Mucosa of descending colon (tissue), 3 donors: ENCODE measurements around the gene PAFAH2. TPM values are rescaled to one million over a fixed set of nuclear protein-coding genes. Genes with fewer than 3 reads are reported as not detected.
"Not testable (repeated sequence)": the region's sequence is repeated elsewhere in the genome, so short reads cannot be mapped to it uniquely, and the experiment has no call there.

Source experiments
- ATAC-seq: fragments of 200-7000 bp; cut with Tn5 transposase; one replicate; pipeline ENCODE4 v1.9.1; 2020; ENCODE audit warnings: mild to moderate bottlenecking, moderate library complexity
- DNase-seq, 3 donors: peaks; one replicate each; pipeline ENCODE4 v3.0.0-alpha.2; 2020
- H3K36me3 ChIP-seq: fragments of 200-600 bp; one replicate; pipeline ENCODE4 v1.8.0; 2021; ENCODE audit warnings: low read depth, mild to moderate bottlenecking
- H3K4me1 ChIP-seq: fragments of 200-600 bp; one replicate; pipeline ENCODE4 v1.8.0; 2021; ENCODE audit warnings: low read depth, mild to moderate bottlenecking
- H3K4me3 ChIP-seq: fragments of 200-600 bp; one replicate; pipeline ENCODE4 v1.8.0; 2021; ENCODE audit warnings: mild to moderate bottlenecking
- H3K9me3 ChIP-seq: fragments of 200-600 bp; one replicate; pipeline ENCODE4 v1.8.0; 2021; ENCODE audit warnings: mild to moderate bottlenecking
- CTCF ChIP-seq: fragments of 200-600 bp; IDR thresholded peaks from one replicate; pipeline ENCODE4 v1.8.0; 2022; ENCODE audit warnings: antibody characterized with exemption, mild to moderate bottlenecking
- intact Hi-C, 2 donors: fragments of 100-400 bp; cut with DNase I in 1 of 2; cut with micrococcal nuclease in 1 of 2; formaldehyde crosslinking; loops; one replicate each; pipeline versions ENCODE4 v1.11.0 to v1.11.1; 2022; cut with DNase I, micrococcal nuclease
- total RNA-seq, 3 donors: library from RNA; stranded (reverse); fragmentation: NEBNext Ultra II Directional in 2 of 3; extraction: Animal tissue kit (Norgen Biotek cat#: 25700) in 2 of 3; gene quantifications; one replicate each; pipeline versions ENCODE4 v1.2.1 to v1.2.4, GENCODE V29; 2021 to 2023
- donor health status: DM: no; HTN: no; CAD: no; lungs with moderate emphysema.
- donor health status: DM: no; HTN: no; CAD: no.
- donor health status: DM: no; HTN: yes; CAD: no.

PAFAH2 gene
- total RNA-seq, 3 donors from 2014 or later: 25.8 to 51.8 (median 38.0) TPM

DNA sequence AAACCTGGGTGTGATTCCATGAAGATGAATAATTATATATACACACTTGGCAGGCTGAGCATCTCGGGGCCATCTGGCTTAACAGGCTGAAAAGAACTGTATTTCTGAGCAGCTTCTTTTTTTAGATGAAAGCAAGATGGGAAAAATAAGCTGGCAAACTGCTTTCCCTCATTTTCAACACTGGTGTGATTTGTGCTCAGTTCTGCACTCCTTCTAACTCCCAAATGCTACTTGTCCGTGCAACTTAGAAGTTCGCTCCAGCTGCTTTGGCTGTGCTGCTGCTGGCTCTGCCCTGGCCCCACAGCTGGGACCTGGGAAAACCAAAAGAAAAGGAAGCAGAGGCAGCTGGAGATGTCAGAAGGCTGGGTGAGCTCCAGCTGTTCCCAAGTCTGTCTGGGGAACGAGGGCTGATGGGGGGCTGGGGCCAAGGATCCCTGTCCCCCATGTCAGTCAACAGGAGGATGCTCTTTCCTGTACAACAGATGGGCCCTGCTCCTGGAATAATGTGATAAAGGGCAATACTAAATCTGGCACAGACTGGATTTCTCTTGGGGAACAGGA, 44.9 kb downstream of the PAFAH2 start:
- TF ChIP-seq CTCF: no peak
- Histone ChIP-seq H3K4me3 (no peak overlapping the region), H3K9me3 (no peaks in the 10 kb centered on the region), H3K4me1 (no peaks in the 10 kb centered on the region), H3K36me3 (no peaks in the 10 kb centered on the region)
- ATAC-seq (no peak), DNase-seq (peak in 1 of 3 donors; percentile 25)
- intact Hi-C loops: no loop called here

DNA sequence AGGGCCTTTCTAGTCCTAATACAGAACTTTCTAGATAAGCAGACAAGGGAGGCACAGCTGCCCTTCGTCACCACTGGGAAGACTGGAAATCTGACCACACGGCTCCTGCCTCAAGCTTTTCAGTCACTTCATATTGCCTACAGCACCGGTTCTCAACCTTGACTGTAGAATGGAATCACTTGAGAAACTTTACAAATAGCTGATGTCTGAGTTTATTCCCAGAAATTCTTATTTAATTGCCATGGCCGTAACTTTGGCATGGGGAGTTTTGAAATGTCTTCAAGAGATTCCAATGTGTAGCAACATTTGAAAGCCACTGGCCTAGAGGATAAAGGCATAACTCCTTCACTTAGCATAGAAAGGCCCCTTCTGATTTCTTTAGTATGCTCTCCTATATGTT, 49.2 kb downstream of the PAFAH2 start:
- Histone ChIP-seq H3K36me3 (no peaks in the 10 kb centered on the region), H3K9me3 (peaks cover 4% of the 10 kb centered on the region), H3K4me1 (no peaks in the 10 kb centered on the region), H3K4me3 (no peak overlapping the region)
- DNase-seq: no peak
- intact Hi-C loops: no loop called here
- TF ChIP-seq CTCF: no peak
- no peak for ATAC-seq

GRCh38 chr1:25947027-25947426, 50.8 kb downstream of the PAFAH2 start:
- no peak overlapping the region for H3K4me3 ChIP-seq
- intact Hi-C loops: no loop called here
- no peak for ATAC-seq
- H3K4me1 ChIP-seq: no peaks in the 10 kb centered on the region
- no peaks in the 10 kb centered on the region for H3K36me3 ChIP-seq
- no peak for TF ChIP-seq CTCF
- no peak for DNase-seq
- peaks cover 5% of the 10 kb centered on the region for H3K9me3 ChIP-seq

DNA sequence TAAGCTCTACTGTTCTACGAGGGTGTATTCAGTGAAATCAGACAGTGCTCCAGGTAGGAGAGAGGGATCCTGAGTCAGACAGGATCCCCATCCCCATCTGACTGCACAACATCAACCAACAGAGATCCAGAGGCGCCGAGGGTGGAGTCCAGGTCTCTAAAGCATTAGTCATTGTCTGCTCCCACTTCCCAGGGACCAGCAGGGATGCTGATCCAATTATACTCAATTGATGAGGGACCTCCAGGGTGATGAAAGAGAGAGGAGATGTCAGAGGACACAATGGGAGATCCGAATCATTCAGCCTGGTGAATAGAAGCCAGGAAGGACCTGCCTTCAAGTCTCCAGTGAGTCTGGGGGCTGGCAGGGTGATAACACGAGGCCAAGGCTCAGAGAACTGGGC, 52.1 kb downstream of the PAFAH2 start:
- DNase-seq (no peak), ATAC-seq (no peak)
- Histone ChIP-seq H3K36me3 (no peaks in the 10 kb centered on the region), H3K9me3 (peaks cover 5% of the 10 kb centered on the region), H3K4me3 (no peak overlapping the region), H3K4me1 (no peaks in the 10 kb centered on the region)
- TF ChIP-seq CTCF: no peak
- intact Hi-C loops: no loop called here

- ATAC-seq (peak; percentile 70), DNase-seq (no peak)
- H3K9me3 ChIP-seq: peaks cover 5% of the 10 kb centered on the region
- intact Hi-C loops: no loop called here
- no peak overlapping the region for H3K4me3 ChIP-seq
- no peaks in the 10 kb centered on the region for H3K36me3 ChIP-seq
- TF ChIP-seq CTCF: no peak
- no peaks in the 10 kb centered on the region for H3K4me1 ChIP-seq
Observed at GRCh38 chr1:25944986-25945385, 52.9 kb downstream of the PAFAH2 start.

- DNase-seq, H3K36me3 ChIP-seq, intact Hi-C loops, H3K4me3 ChIP-seq, H3K4me1 ChIP-seq, H3K9me3 ChIP-seq, ATAC-seq: not testable (repeated sequence)
Observed at GRCh38 chr1:25943511-25943910, 54.4 kb downstream of the PAFAH2 start.
